22Rv1 (cell line): ENCODE data around the gene ARHGAP29.
"Not testable (repeated sequence)": the region's sequence is repeated elsewhere in the genome, so short reads cannot be mapped to it uniquely, and the experiment has no call there.

ENCODE experiments used
- H3K27ac ChIP-seq: fragments of 450-650 bp; 2 replicates; pipeline ENCODE4 v1.5.1; 2017
- CTCF ChIP-seq: fragments of 450-650 bp; IDR thresholded peaks from 2 replicates; pipeline ENCODE4 v1.5.1; 2017; ENCODE audit warnings: mild to moderate bottlenecking
- ZFX ChIP-seq: fragments of 450-650 bp; IDR thresholded peaks from 2 replicates; pipeline ENCODE4 v1.6.1; 2017; ENCODE audit warnings: antibody characterized with exemption, borderline replicate concordance

Gene ARHGAP29

GRCh38 chr1:94153133-94153532 lies 84.3 kb downstream of the ARHGAP29 start:
- TF ChIP-seq ZFX (no peak), CTCF (no peak)
- no peak overlapping the region for H3K27ac ChIP-seq

- not testable (repeated sequence) for H3K27ac ChIP-seq
These were observed 88.2 kb downstream of the ARHGAP29 start for GRCh38 chr1:94149166-94149565.

GRCh38 chr1:94146273-94146672 lies 91.1 kb downstream of the ARHGAP29 start:
- no peak overlapping the region for H3K27ac ChIP-seq
- no peak for TF ChIP-seq ZFX
- no peak for TF ChIP-seq CTCF

- H3K27ac ChIP-seq = no peak overlapping the region
- TF ChIP-seq ZFX = no peak
- no peak for TF ChIP-seq CTCF
These were observed 92.5 kb downstream of the ARHGAP29 start for GRCh38 chr1:94144836-94145235.

- H3K27ac ChIP-seq = no peak overlapping the region
- TF ChIP-seq ZFX = no peak
- TF ChIP-seq CTCF = no peak
These were observed 93.6 kb downstream of the ARHGAP29 start for GRCh38 chr1:94143809-94144176.

GRCh38 chr1:94143173-94143808 lies 94.1 kb downstream of the ARHGAP29 start:
- H3K27ac ChIP-seq = no peak overlapping the region
- TF ChIP-seq CTCF (no peak), ZFX (no peak)

- no peak for TF ChIP-seq CTCF
- TF ChIP-seq ZFX = no peak
- no peak overlapping the region for H3K27ac ChIP-seq
These were observed 94.8 kb downstream of the ARHGAP29 start for GRCh38 chr1:94142583-94142982.

- TF ChIP-seq ZFX (no peak), CTCF (no peak)
- H3K27ac ChIP-seq = no peak overlapping the region
These were observed 95.4 kb downstream of the ARHGAP29 start for GRCh38 chr1:94142022-94142421.
